HG03064 (cell line): ENCODE data around the gene HIGD2B.
A peak's percentile ranks its signal among the peaks of the same experiment; 100 is the strongest.
"Not testable (repeated sequence)": the region's sequence is repeated elsewhere in the genome, so short reads cannot be mapped to it uniquely, and the experiment has no call there.

ENCODE experiments used
- ATAC-seq: cut with Tn5 transposase; IDR thresholded peaks from one replicate; pipeline ENCODE4 v1.9.1; 2021; ENCODE audit warnings: low read depth; ENCODE audit not compliant: unreplicated experiment

HIGD2B gene, protein sequence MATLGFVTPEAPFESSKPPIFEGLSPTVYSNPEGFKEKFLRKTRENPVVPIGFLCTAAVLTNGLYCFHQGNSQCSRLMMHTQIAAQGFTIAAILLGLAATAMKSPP

DNA sequence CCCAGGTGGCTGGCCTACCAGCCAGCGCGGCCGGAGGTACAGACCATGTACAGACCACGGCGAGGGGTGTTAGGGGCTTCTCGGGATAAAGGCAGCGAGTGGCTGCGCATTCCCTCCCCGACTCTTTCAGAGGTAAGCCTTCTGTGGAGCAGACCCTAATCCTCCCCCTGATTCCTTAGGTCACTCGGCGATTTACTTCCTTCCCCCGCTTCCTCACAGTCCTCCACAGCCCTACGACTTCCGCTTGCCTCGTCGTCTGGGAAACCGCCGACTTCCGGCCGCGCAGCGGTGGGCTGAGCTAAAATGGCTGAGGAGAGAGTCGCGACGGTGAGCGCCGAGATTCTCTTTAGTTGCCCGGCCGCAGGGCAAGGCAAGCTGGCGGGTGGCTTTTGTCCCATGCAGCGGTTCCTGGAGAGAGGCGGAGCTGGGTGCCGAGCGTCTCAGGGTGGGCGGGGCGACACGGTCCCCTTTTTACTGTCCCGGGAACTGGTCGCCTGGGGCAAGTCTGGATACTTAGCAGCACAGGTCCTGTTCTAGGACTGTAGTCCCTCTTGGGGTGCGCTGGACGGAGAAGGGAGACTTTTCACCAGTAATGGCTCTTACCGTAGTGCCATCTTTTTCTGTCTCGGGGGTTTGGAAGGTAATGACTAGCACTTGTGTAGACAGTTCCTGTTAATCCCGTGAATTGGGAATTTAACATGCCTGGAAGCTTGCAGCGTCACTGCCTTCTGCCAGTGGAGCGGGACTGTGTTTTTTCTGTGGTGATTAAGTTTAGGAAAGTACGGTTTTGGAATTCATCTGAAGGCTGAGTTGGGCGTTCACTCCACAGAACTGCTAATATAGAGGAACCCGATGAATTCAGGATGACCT is at the start of gene HIGD2B, which contains the start of gene BBS4:
Gene HIGD2B (minus strand): TSS at position 258 of the 870 bp plus-strand sequence. CDS start 9,808 bp downstream, outside the sequence.
Gene BBS4 (plus strand): TSS at position 283 of the 870 bp plus-strand sequence. CDS start 21 bp downstream, at position 304.
- peak; percentile 96 for ATAC-seq

DNA sequence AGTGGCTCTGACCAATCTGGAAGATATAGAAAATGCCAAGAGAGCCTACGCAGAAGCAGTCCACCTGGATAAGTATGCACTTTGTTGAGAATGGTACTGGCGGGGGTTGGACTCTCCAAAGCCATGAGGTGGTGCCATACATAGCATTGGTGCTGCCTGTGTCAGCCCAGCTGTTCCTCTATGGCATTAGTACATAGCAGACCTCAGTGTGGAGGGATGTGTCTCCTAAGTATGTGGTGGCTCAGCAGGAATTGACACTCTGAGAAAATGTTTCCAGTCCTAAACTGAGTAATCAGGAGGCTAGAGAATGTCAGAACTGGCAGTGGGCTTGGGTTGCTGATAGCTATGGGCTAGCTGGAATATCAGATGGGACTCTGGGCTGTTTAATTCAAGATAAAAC is 49.1 kb upstream of the HIGD2B start:
- no peak for ATAC-seq

DNA sequence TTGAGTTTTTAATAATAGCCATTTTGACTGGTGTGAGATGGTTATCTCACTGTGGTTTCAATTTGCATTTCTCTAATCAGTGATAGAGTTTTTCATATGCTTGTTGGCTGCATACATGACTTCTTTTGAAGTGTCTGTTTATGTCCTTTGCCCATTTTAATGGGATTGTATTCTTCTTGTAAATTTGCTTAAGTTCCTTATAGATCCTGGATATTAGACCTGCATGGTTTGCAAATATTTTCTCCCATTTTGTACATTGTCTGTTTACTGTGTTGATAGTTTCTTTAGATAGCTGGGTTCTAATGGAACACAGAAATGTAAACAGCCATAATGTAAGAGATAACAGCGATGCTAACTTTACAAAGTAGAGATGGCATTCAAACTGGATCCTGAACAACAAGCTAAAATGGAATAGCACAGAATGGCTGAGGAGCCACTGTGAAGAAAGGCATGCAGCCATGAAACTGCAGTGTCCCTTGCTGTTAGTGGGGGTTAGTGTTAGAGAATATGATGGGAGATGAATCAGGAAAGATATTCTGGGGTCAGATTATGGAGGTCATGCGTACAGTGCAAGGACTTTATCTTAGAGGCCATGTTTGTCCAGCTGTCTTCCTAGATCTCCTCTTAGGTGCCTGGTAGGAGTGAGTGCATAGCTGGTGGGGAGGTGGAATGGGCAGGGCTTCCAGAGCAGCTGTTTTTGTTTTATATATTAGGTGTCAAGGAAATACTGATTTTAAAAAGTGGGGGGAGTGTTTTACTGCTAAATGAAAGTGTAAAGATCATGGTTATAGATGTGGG is 48.2 kb upstream of the HIGD2B start:
- ATAC-seq = no peak

DNA sequence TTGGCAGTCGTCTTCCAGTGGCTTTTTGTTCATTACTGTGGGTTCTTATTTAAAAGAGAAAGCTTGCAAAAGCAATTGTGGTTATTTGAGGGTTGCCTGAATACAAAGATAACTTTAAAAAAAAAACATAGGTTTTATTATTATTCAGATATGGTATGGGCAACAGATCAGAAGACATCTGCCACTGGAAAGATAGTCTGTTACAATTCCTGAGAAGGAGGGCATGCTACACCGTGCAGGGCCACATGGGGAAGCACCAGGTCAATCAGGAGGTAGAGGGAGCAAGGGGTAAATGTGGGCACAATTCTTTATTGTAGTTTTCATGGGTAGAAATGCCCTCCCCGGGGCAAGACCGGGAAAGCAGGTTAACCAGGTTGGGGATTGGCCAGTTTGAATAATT is 46.5 kb upstream of the HIGD2B start:
- no peak for ATAC-seq

DNA sequence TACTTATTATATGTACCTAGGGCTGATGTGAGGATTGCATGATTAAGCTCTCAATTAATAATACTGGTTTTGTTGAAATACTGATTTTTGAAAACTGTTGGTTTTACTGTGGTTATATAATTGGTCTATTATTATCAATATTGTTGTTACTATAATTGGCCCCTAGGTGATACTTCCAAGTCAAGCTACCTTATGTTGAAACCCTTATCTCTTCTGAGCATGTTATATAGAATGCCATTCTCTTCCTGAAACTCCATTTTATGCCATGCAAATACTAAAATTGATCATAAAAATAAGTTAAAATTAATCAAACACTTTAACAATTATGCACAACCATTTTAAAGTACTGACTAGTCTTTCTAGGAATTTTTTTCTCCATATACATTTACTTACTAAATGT is 46.1 kb upstream of the HIGD2B start:
- no peak for ATAC-seq

DNA sequence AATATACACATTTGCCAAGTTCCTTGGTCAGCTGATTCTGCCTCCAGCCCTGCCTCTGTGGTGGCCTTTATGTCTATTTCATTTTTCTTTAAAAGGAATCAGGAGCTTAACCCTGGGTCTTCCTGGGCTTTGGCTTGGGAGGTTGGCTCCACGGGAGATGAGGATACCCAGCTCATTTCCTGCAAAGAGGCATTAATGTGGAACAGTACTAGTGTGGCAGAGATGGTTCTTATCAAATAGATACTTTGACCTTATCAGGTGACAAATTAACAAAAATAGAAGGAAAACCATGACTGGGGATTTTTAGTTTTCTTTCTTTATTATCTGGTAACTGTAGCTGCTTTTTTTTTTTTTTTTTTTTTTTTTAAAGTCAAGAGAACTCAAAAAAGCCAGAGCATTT is 42.8 kb upstream of the HIGD2B start:
- no peak for ATAC-seq

DNA sequence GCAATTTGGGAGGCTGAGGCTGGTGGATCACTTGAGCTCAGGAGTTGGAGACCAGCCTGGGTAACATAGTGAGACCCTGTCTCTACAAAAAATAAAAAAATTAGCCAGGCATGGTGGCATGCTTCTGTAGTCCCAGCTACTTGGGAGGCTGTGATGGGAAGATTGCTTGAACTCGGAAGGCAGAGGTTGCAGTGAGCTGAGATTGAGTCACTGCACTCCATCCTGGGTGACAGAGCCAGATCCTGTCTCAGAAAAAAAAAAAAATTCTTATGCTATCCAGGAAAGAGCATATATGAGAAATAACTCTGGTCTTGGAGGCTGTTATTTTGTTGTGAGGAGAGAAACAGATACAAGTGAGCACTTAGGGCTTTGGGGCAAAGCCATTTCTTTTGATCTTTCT is 42.3 kb upstream of the HIGD2B start:
- not testable (repeated sequence) for ATAC-seq

DNA sequence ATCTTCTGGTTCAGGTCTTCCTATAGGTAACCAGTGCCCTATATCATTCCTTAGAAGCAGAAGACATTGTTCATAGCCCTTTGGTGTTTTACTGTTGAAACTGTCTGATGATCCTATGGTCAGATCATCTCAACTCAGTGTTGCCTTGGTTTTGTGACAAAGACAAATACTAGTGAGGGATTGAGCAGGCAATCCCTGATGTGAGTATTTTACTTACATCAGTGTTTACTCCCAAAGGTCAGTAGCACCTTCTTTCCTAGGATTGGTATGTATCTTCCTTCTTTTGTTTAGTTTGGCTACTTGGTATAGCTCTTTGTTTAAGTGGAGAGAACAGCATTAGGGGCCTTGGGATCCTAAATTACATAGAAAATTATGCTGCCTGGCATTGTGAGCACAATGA is 41.2 kb upstream of the HIGD2B start:
- ATAC-seq = no peak

DNA sequence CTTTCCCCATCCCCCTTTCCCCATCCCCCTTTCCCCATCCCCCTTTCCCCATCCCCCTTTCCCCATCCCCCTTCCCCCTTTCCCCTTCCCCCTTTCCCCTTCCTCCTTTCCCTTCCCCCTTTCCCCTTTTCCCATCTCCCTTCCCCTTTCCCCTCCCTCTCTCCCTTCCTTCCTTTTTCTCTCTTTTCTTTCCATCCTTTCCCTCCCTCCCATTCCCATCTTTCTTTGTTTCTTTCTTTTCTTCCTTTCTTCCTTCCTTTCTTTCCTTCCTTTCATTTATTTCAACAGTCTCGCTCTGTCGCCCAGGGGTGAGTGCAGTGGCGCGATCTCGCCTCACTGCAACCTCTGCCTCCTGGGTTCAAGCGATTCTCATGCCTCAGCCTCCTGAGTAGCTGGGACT is 39.9 kb upstream of the HIGD2B start:
- not testable (repeated sequence) for ATAC-seq

DNA sequence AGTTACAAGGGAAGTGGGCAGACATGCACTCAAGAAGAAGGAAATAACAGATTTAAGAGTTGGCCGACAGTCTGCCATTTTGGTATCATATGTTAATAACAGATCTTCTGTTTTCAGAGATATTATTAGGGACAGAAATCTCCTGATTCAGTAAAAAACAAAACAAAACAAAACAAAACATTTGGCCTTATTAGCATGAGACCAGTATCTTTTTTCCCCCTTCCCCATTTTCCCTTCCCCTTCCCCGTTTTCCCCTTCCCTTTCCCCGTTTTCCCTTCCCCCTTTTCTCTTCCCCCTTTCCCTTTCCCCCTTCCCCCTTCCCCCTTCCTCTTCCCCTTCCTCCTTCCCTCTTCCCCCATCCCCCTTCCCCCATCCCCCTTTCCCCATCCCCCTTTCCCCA is 39.5 kb upstream of the HIGD2B start:
- no peak for ATAC-seq

DNA sequence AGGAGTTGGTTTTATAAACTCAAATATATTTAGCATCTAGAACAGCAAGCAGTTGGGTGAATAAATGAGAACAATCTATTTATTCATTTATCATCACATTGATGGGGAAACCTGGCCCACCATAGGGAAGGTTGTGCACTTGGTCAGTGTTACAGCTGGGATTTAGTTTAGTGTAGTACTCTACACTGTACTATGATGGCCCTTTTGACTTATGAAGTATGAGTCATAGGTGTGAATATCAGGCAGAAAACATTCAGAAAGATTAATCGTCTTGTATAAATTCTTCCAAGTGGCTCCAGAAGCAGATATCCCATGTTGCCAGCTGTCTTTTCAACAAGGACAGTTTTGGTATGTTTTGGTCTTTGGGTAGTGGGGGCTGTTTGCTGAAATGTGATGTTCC is 38.0 kb upstream of the HIGD2B start:
- ATAC-seq = no peak

DNA sequence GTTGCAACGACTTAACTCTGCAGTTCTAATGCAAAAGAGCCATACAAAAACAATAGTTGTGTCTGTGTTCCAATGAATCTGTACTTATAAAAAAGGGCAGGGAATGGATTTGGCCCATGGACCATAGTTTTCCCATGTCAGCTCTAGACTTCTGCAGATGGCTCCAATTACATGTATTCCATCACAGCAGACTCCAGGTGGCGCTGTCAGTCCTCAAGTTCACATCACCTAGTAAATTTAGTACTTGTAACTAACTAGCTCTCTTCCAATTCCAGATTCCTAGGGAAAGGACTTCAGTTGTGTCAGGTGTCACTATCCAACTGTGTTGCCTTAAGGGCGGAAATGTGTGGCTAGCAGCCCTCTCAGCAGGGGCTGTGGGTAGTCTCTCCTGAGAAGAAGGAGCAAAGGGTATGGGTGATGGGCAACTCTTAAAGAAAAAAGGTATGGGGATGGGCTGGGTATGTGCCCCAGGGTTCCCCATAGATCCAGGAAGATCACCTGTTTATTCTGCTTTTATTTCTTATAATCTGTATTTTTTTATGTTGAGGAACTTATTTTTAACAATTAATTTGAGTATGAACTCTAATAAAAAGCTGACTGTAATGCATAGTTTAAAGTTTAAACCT is 36.2 kb upstream of the HIGD2B start:
- ATAC-seq = no peak

DNA sequence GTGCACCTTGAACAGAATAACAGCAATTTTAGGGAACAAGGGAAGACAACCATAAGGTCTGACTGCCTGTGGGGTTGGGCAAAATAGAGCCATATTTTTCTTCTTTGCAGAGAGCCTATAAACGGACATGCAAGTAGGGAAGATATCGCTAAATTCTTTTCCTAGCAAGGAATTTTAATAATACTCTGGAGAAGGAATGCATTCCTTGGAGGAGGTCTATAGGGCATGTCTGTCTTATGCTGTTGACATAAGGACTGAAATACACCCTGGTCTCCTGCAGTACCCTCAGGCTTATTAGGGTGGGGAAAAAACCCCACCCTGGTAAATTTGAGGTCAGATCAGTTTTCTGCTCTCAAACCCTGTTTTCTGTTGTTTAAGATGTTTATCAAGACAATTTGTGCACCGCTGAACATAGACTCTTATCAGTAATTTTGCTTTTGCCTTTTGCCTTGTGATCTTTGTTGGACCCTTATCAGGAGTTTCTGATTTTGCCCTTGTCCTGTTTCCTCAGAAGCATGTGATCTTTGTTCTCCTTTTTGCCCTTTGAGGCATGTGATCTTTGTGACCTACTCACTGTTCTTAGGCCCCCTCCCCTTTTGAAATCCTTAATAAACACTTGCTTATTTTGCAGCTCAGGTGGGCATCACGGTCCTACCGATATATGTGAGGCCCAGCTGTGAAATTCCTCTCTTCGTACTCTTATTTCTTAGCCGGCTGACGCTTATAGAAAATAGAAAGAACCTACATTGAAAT is 22.7 kb upstream of the HIGD2B start:
- not testable (repeated sequence) for ATAC-seq

DNA sequence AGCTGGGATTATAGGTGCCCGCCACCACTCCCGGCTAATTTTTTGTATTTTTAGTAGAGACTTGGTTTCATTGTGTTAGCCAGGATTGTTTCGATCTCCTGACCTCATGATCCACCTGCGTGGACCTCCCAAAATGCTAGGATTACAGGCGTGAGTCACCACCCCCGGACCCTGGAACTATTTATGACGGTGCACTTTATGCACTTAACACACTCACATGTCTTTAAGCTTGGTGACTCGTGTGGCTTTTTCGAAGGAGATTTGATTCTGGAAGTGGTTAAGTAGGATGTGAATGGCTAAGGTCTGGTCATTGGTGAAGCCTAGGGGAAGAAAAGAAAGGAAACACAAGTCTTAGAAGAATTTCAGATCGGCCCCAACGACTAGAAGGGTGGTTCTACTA is 20.3 kb upstream of the HIGD2B start:
- ATAC-seq = no peak

DNA sequence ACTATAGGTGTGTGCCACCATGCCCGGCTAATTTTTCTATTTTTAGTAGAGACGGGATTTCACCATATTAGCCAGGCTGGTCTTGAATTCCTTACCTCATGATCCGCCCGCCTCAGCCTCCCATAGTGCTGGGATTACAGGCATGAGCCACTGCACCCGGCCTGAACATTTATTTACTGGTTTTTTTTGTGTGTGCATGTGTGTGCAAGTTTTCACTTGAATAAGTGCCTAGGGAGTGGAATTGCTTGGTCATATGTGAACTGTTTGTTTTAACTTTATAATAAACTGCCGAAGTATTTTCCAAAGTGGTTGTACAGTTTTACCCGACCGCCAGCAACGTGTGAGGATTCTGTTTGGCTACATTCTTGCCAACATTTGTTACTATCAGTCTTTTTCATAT is 14.1 kb upstream of the HIGD2B start:
- no peak for ATAC-seq

DNA sequence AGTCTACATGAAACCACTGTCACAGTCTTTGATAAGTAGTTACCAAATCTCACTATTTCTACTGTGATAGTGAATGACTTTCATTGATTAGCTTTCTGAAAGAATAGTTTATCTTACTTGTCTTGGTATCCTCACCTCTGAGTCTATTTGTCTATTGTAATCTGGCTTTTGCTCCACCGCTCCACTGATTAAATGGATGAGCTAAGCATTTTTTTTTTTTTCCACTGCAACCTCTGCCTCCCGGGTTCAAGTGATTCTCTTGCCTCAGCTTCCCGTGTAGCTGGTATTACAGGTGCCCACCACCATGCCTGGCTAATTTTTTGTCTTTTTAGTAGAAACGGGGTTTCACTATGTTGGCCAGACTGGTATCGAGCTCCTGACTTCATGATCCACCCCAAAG is 13.0 kb upstream of the HIGD2B start:
- ATAC-seq = no peak

DNA sequence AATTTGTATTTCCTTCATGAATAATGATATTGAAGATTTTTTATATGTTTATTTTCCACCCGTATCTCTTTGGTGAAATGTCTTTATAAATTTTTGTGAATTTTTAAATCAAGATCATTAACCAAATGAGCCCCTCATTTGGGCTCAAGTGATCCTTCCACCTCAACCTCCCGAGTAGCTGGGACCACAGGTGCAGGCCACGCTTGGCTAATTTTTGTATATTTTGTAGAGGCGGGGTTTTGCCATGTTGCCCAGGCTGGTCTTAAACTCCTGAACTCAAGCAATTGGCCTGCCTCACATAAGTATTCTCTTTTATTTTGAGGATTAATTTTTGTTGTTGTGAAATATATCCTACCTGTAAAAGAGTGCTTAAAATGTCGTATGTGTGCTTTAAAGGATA is 5.0 kb upstream of the HIGD2B start:
- no peak for ATAC-seq

DNA sequence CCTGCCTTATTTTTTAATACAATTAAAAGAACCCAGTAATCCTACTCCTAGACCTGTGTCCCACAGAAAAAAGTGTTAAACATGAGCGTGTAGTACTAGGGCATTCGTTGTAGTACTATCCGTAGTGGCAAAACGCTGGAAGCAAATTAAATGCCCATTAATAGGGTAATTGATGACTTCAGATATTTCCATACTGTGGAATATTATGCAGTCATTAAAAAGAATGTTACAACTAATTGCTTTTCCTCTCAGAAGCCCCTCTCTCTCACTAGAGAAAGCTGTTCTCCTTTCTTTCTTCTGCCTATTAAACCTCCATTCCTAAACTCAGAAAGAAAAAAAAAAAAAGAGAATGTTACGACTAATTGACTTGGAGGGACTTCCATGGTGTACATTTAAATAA is 2.7 kb upstream of the HIGD2B start:
- no peak for ATAC-seq

DNA sequence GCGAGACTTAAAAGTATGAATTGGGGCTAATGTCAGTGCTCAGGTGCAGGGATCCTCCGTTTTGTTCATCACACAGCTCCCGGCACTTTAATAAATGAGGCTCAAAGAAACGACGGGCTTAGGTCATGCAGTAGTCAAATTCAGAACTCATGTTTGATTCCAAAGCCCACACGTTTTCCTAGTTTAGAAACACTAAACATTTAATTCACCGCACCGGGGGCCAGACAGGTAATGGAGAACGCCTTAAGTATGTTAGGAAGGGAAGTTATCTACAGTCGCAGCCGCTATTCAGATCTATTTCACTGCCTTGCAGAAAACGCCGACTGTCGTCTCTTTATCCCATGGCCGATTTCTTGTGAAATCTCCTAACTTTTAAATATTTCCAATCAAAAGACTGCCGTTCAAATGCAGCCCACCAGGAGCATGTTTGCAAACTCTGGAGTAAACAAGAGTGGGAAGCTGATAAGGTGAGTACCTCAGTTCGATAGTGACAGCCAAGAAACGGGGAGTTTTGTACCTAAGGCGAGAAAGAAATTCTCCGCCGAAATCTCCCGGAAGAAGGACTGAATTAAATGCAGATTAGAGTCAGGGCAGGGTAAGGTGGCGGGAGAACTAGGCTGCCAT is 569 bp downstream of the HIGD2B start:
- ATAC-seq = no peak

DNA sequence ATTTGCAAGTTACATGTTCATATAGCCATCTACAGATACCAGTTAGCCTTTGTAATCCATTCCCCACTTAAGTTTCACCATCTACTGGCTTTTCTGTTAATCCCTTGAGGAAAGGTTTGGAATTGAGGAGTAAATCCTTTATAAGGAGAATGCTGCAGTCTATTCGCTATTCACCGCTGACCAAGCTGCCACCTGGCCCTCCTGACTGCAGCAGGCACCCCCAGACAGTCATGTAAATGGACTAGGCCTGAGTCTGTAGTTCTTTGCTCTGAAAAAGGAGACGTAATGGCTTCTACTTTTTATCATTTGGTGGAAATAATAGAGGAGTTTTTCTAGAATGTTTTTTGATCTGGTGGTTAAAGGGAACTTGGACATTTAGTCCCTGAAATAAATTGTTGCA is 3.2 kb downstream of the HIGD2B start:
- ATAC-seq = no peak
